Mononuclear cell (primary cell): ENCODE results near the gene CPXM2. TPM values are rescaled to one million over a fixed set of nuclear protein-coding genes. Genes with fewer than 3 reads are reported as not detected.

ENCODE experiments used
- H3K27me3 ChIP-seq: 2 replicates; pipeline ENCODE4 v1.6.0; 2011; ENCODE audit warnings: low read length, control low read depth; ENCODE audit not compliant: insufficient read depth
- H3K4me1 ChIP-seq: 2 replicates; pipeline ENCODE4 v1.5.1; 2011; ENCODE audit warnings: mild to moderate bottlenecking, low read length, control low read depth; ENCODE audit not compliant: insufficient read depth
- H3K4me3 ChIP-seq: 2 replicates; pipeline ENCODE4 v1.5.1; 2011; ENCODE audit warnings: mild to moderate bottlenecking, low read length, moderate library complexity
- H3K9me3 ChIP-seq: 2 replicates; pipeline ENCODE4 v1.5.1; 2011; ENCODE audit warnings: low read depth, mild to moderate bottlenecking, control low read depth, low read length
- total RNA-seq: library from RNA; depleted of rRNA; stranded (reverse); fragments of >200 nt; gene quantifications from one replicate; pipeline ENCODE4 v1.2.3, GENCODE V29; 2012

Gene CPXM2
- total RNA-seq, 1 donor: not detected

DNA sequence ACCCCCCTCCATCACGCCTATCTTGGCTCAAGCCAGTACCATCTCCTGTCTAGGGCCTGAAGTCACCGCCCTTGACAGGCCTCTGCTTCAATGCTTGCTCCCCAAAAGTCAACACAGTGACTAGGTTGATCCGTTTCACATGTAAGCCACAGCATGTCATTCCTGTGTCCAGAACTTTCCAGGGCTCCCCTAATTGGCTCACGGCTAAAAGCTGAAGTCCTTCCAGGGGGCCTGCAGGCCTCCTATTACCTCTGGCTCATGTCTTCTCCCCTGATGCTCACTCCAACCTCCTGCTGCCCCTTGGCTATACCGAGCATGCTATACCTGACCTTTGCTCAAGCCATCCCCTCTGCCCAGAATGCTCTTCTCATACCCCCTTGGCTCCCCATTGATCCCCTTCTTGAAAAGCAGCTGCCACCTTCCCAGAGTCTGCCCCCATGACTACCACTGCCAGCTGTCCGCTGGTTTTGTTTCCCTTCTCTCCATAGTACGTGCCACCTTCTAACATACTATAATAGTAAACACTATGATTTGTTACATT is 39.1 kb downstream of the CPXM2 start:
- no peaks in the 10 kb centered on the region for H3K9me3 ChIP-seq
- H3K4me3 ChIP-seq: no peak overlapping the region
- H3K27me3 ChIP-seq: no peaks in the 10 kb centered on the region
- no peaks in the 10 kb centered on the region for H3K4me1 ChIP-seq

DNA sequence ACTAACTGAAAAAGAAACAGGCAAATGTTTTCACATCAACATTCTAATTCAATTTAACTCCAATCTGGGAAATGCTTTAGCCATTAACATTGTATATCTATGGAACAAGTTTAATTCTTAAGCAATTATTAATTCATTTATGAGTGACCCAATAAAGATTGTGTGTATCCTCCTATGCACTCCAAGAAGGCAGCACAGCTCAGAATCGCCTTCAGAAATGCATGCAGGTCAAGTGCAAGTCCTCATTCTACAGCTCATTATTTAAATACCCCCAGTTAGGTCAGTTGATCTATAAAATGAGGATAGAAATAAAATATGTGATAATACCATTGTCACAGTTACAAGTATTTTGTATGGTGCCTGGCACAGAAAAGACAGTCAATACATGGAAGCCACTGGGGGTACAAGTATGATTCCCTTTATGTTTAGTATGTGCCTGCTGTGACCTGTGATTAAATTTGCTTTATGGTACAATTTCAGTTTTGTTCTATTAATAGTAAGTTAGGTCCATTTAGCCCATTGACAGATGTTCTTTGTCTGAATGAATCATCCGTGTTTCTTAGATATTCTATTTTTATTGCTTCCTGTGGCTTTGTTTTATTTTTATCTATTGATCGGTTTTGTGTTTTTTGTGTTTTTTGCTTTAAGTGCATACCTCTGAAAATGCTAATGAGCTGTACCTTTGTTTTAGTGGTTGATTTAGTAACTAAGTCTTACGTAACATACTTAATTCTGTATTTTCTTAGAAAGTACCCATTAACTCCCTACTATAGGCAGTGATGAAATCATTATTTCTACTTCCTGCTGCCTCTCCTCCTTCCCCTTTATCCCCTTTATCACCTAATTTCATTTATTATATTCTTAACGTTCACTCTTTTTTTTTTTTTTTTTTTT is 42.8 kb downstream of the CPXM2 start:
- Histone ChIP-seq H3K27me3 (no peaks in the 10 kb centered on the region), H3K9me3 (no peaks in the 10 kb centered on the region), H3K4me3 (no peak overlapping the region), H3K4me1 (no peaks in the 10 kb centered on the region)

DNA sequence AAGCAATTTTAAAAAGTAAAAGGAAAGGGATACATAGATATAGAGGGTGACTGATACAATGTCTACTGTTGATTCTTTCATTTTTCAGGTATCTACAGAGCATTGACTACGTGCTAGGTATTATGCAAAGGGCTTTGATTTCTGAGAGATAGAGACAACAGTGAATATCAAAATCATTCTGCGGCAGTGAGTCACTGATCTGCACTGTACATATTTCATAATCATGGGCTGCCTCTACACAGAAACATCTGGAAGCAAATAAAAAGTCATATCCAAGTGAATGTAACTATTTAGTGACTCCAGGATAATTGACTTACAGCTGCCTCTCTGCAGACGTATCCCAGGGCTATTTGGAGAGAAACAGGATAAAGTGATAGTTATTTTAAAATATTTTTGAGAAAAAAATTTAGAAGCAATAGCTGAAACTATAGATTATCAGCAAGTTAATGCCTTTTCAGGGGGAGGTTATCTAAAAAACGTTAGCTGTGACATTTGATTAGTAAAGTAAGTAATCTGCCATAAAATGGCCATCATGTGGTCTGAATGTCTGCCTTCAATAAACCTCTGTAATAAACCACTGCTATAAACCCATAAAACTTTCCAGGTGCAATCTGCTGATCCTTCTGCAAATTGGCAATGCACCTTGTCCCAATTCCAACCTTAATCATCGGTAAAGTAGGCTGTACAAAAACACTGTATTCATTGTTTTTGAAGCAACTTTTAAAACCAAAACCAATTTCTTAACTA is 43.7 kb downstream of the CPXM2 start:
- Histone ChIP-seq H3K9me3 (no peaks in the 10 kb centered on the region), H3K4me1 (no peaks in the 10 kb centered on the region), H3K4me3 (no peak overlapping the region), H3K27me3 (no peaks in the 10 kb centered on the region)

DNA sequence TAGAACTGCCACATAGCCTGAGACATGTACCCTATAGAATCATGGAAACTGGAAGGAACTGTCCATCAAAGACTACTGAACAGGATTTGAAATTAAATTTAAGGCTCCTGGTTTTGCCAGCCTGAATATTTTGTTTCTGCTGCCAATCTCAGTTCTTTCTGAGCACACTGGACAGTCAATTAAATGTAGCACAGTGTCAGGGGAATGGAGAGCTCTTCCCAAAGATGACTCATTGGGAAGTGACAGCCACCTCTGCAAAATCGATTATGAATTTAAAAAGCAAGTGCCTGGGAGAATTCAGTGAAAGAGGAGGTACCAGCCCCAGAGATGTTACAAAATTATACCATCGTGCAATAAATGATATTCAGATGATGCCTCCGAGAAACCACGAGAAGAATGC is 47.8 kb downstream of the CPXM2 start:
- H3K4me3 ChIP-seq: no peak overlapping the region
- no peaks in the 10 kb centered on the region for H3K9me3 ChIP-seq
- H3K4me1 ChIP-seq: no peaks in the 10 kb centered on the region
- no peaks in the 10 kb centered on the region for H3K27me3 ChIP-seq

DNA sequence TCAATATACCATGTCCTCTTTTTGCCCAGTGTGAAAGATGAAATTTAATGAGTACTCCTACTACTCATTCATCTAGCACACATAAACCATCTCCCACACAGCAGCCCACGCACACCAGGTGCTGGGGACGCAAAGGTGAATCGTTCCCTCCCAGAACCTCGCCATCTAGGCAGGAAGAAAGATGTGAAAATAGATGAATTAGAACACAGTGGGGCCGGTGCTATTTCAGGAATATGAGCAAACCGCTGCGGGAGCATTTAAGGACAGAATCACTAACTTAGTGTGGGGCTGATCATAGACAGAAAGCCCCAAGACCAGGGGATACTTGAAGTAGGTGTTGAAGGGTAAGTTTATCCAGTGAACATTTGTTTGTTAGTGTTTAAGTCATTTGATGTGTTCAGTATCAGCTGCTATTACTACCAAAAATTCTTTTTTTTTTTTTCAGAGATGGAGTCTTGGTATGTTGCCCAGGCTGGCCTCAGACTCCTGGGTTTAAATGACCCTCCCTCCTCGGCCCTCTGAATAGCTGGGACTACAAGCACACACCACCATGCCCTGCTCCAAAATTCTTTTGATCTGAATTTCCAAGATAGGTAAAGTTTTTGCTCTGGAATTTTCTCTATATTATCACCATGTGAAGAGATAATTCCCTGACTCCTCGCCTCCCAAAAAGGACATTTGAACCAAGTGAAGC is 48.8 kb downstream of the CPXM2 start:
- Histone ChIP-seq H3K9me3 (no peaks in the 10 kb centered on the region), H3K4me1 (no peaks in the 10 kb centered on the region), H3K4me3 (no peak overlapping the region), H3K27me3 (no peaks in the 10 kb centered on the region)

DNA sequence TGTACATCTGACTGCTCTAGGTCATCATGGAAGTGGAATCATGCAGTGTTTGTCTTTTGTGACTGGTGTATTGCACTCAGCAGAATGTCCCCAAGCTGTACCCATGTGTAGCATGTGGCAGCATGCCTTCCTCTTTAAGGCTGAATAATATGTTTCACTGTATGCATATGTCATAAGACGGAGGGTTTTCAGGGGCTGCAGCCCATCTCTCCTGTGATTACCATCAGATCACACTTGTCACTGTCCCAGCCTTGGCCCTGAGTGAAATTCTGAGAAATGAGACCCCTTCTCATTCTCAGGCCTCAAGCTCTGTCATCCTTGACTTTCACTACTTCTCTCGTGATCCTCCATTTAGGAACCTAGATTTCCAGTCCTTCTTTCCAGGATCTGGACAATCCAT is 50.0 kb downstream of the CPXM2 start:
- H3K4me1 ChIP-seq: no peaks in the 10 kb centered on the region
- no peak overlapping the region for H3K4me3 ChIP-seq
- no peaks in the 10 kb centered on the region for H3K27me3 ChIP-seq
- no peaks in the 10 kb centered on the region for H3K9me3 ChIP-seq

DNA sequence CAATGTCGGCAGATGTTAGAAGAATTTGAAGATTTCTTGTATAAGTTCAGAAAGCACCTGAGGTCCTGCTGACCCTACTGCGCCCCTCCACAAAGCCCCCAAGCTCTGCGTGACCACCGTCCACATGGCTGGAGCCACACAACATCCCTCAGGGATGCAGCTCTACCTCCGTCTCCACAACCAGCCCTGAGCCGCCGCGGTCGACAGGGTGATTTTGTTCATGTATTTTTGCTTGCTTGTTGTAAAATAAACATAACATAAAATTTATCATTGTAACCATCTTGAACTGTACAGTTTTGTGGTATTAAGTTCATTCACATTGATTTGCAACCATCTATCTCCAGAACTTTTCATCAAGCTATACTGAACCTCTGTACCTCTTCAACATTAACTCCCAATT is 50.5 kb downstream of the CPXM2 start:
- H3K4me3 ChIP-seq: no peak overlapping the region
- no peaks in the 10 kb centered on the region for H3K9me3 ChIP-seq
- no peaks in the 10 kb centered on the region for H3K27me3 ChIP-seq
- no peaks in the 10 kb centered on the region for H3K4me1 ChIP-seq

DNA sequence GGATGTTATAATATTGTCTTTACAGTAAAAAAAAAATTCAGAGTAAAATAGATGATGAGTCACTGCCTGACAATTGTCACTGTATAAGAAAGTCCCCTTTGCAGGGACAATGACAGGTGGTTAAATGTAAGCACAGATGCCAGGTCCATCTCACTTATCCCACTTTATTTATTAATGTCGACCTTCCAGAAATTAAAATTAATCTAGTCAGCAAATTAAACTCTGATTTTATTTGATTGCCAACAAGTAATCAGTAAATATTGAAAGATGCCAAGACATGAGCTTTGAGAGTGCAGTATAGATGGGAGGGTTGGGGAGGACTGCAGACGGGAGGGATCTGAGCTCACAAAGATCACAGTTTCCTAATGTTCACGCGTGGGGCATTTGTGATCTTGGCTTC is 50.9 kb downstream of the CPXM2 start:
- H3K4me3 ChIP-seq: no peak overlapping the region
- no peaks in the 10 kb centered on the region for H3K4me1 ChIP-seq
- H3K27me3 ChIP-seq: no peaks in the 10 kb centered on the region
- no peaks in the 10 kb centered on the region for H3K9me3 ChIP-seq

DNA sequence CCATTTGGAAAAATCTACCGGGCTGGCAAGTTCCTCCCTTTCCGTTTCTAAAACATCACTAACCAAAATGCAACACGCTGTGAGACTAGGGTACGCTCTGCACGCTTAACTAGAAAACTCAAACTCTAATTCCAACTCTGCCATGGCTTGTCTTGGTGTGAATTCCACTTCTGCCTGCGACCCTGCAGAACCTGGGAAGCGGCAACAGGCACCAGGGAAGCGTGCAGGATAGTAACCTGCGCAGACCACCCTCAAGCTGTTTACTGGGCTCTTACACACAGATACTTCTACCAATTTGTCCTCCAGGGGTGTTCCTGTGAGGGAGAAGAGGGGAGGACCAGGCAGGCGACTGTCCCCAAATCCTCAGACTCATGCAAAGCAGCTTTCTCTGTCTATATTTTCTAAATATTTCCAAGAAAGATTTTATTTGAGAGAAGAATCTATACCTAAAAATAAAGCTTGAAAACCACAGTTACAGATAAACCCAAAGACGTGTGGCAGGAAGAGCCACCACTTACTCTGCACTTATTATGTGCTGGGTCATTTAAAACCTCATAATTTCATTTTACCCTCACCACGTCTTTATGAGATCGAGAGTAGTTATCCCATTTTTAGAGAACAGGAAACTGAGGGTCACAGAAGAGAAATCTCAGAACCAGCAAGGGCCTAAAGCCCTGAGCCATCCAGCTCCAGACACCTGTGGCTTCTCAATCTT is 52.9 kb downstream of the CPXM2 start:
- Histone ChIP-seq H3K9me3 (no peaks in the 10 kb centered on the region), H3K4me3 (no peak overlapping the region), H3K27me3 (no peaks in the 10 kb centered on the region), H3K4me1 (no peaks in the 10 kb centered on the region)

DNA sequence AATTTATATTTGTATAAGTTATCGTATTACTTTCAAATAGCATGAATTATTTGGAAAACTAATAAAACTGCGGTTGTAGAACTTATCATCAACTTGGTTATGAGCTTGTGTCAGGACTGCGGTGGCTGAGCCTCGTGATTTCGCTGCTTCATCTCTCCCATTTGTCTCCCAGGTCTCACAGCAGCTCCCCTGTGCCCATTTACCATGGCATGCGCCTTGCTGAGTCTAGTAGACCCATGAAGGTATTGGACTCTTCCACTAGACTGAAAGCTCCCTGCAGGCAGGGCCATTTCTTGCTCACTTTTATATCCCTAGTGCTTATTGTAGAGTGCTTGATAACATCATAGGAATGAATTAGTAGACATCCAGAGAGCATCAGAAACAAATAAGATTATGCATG is 53.9 kb downstream of the CPXM2 start:
- H3K4me1 ChIP-seq: no peaks in the 10 kb centered on the region
- no peaks in the 10 kb centered on the region for H3K9me3 ChIP-seq
- H3K27me3 ChIP-seq: no peaks in the 10 kb centered on the region
- H3K4me3 ChIP-seq: no peak overlapping the region

DNA sequence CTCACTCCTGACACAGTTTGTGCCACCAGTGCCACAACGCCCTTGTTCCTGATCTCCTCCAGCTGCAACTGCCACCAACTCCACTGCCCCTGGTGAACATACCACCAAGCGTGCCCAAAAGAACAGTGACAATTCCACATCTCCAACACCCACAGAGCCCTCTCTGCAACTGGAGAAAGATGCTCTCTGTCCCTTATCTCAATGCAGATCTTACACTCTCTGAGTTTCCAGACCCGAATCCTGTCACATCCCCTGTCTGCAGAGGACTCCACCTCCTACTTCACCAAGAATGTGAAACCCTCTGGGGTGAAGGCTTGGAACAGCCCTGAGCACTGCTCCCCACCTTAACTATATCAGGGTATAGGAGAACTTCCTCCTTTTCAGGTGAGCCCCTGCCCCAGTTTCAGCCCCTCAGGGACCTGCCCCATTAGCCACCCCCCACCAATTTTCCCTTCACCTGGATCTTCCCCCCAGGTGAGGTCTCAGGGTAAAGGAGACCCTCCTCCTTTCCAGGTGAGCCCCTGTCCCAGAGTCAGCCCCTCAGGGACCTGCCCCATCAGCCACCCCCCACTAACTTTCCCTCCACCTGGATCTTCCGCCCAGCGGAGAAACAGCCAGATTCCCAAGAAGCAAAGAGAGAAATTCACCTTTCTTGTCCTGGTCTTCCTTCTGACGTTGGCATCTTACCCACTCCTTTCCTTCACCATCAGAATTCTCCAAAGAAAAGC is 55.0 kb downstream of the CPXM2 start:
- no peaks in the 10 kb centered on the region for H3K4me1 ChIP-seq
- H3K9me3 ChIP-seq: no peaks in the 10 kb centered on the region
- H3K27me3 ChIP-seq: no peaks in the 10 kb centered on the region
- no peak overlapping the region for H3K4me3 ChIP-seq

DNA sequence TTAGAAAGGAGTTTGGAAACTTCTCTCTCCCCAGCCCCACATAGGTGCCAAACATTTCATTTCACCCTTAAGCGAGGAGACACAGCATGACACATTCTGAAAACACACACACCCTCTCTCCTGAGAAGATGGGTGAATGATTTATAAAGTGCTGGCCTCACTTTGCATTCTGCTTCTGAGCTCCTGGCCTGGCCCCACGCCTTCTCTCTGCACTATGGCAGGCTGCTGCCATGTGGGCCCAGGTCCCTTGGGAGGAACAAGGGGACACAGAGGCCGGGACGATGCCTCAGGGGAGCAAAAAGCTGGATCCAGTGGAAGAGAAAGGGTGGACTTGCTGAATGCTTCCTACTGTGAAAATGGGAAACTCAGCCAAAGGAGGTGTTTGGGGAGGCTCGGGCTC is 56.0 kb downstream of the CPXM2 start:
- Histone ChIP-seq H3K27me3 (no peaks in the 10 kb centered on the region), H3K4me1 (no peaks in the 10 kb centered on the region), H3K4me3 (no peak overlapping the region), H3K9me3 (no peaks in the 10 kb centered on the region)

DNA sequence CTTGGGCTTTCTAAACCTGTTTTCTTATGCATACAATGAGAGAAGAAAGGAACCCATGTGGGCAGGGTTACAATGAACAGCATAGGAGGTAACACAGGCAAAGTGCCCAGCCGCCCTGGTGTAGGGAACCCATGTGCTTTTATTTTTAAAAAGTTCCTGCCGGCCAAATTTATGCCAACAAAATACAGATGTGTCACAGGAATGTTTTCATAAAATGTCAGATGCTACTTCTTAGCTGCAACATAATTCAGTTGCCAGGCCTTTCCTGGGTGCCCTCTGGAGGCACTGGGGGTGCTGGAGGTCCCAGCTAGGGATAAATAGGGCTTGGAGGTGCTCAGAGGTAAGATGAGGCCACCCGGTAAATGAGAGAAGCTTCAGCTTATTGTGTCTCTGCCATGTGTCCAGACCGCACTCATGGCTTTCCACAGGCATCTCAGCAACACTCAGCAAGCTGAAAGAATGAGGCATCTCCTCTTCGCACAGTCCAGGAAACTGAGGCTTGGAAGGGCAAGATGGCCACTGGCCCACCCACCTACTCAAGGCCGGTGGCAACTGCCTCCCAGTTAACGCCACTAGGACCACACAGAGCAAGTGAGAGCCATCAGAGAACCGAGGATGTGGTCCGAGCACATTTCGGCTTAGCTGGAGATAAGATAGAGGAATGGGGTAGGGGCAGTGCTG is 58.3 kb downstream of the CPXM2 start:
- H3K4me3 ChIP-seq: no peak overlapping the region
- no peaks in the 10 kb centered on the region for H3K4me1 ChIP-seq
- H3K27me3 ChIP-seq: no peaks in the 10 kb centered on the region
- no peaks in the 10 kb centered on the region for H3K9me3 ChIP-seq

DNA sequence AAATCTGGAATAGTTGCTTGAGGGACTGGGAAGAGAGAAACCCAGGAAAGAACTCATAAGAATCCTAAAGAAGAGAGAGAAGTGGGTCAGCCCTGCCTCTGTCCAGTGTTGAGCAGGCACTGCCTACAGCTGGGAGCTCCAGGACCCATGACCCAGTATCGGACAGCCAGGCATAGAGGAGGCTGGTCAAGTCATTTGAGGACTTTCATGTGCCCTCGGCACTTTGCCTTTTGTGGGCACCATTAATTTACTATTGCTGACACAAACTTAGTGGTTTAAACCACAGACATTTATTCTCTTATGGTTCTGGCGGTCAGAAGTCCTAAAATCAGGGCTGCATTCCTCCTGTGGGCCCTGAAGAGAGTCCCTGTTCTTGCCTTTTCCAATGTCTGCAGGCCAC is 60.3 kb downstream of the CPXM2 start:
- H3K4me3 ChIP-seq: no peak overlapping the region
- no peaks in the 10 kb centered on the region for H3K27me3 ChIP-seq
- no peaks in the 10 kb centered on the region for H3K9me3 ChIP-seq
- H3K4me1 ChIP-seq: no peaks in the 10 kb centered on the region
